Astrocyte of the spinal cord (primary cell): ENCODE measurements around the gene EHF.

Experiments
- DNase-seq: peaks from one replicate; pipeline ENCODE4 v3.0.0; 2011; ENCODE audit warnings: low read depth, low spot score
- H3K4me3 ChIP-seq: 2 replicates; pipeline ENCODE4 v1.5.1; 2011; ENCODE audit warnings: low read depth, mild to moderate bottlenecking, low read length, moderate library complexity
- in situ Hi-C: cut with HindIII; loops from 2 replicates; pipeline ENCODE4 v1.10.0; 2017; ENCODE audit warnings: low sequenced_read_pairs
- TF ChIP-seq, protein P1 (sequence below): IDR thresholded peaks from 2 replicates; pipeline ENCODE4 v1.5.1; 2012; ENCODE audit warnings: low read depth, mild to moderate bottlenecking, low read length, inconsistent platforms

The EHF gene

DNA sequence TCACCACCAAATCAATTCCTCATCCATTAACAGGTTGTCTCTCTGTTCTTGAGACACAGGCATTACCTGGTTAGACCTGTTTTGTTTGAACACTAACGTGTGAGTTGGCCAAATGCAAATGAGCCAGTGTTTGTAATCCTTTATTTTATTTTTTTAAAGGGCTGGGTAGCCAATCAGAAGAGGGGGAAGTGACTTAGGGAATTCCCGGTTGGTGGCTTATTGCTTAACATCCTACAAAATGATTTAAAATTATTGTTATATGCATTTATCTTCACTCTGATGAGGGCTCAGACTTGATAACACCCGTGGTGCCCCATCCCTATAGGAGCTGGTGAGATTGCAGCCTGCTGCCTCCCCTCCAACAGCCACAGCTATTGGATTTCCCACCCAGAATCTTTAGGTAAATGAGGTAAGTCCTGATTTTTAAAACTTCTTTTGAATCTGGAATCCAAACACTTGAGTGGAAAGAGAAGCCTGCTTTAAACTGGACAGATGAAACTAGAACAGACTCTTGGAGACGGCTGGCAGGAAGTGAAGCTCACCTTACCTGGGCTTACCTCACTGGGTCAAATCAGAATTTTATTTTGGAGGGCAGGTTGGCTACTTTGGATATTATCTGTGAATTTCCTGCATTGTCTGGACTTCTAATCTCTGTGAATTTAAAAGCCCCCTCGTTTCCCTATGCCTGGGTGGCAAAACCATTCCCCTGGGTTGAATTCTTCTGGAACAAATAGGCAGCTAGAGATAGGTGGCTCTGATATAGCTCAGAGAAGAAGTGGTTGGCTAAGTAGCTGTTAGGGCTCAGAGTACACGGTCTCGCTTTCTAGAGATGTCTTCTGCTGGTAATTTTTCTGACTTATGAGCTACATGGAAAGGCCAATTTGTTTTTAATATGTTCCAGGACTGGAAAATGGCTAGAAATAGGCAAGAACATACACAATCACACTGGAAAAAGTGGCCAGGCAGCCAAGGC lies at the start of gene EHF:
EHF (plus strand) TSS at position 274 of the 973 bp plus-strand sequence. CDS start 21,538 bp downstream, outside the sequence.
- TF ChIP-seq, protein P1, sequence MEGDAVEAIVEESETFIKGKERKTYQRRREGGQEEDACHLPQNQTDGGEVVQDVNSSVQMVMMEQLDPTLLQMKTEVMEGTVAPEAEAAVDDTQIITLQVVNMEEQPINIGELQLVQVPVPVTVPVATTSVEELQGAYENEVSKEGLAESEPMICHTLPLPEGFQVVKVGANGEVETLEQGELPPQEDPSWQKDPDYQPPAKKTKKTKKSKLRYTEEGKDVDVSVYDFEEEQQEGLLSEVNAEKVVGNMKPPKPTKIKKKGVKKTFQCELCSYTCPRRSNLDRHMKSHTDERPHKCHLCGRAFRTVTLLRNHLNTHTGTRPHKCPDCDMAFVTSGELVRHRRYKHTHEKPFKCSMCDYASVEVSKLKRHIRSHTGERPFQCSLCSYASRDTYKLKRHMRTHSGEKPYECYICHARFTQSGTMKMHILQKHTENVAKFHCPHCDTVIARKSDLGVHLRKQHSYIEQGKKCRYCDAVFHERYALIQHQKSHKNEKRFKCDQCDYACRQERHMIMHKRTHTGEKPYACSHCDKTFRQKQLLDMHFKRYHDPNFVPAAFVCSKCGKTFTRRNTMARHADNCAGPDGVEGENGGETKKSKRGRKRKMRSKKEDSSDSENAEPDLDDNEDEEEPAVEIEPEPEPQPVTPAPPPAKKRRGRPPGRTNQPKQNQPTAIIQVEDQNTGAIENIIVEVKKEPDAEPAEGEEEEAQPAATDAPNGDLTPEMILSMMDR, result no peak
- H3K4me3 ChIP-seq, result no peak within 1 kb of the TSS
- in situ Hi-C loops, result no loop called here
- DNase-seq, result no peak

DNA sequence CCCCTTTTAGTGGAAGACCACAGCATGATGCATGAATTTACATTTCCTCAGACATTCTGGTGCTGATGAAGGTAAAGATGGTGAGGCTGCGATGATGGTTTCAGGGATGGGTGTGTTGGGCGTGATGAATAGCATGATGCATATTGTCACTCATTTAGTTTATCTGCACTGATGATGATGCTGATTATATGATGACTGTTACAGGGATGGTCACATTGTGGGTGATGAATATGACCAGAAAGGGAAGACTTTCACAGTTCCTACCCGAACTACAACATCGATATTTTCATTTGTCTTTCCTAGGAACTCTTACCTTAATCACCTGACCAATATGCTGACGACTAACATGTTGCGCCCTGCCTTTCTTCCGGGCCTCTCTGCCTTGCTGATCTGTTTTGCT lies 47.4 kb upstream of the EHF start:
- no peak overlapping the region for H3K4me3 ChIP-seq
- in situ Hi-C loops, result no loop called here
- TF ChIP-seq, protein P1, result no peak
- no peak for DNase-seq

DNA sequence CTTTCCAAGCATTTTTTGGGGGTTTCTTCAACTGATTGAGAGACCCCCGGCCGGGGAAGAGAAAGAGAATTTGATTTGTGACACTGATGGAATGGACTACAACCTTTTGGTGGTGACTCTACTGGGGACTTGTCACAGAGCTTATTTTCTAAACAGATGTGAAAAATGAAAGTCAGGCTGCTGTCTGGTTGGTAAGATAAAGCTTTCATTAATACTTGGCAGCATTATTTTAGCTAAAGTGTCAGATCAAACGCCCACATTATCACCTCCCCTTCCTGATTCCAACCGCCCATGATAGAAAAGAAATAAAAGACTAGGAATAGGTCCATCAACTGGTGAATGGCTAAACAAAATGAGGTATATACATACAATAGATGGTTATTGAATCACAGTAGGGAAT lies 45.6 kb upstream of the EHF start:
- TF ChIP-seq, protein P1, result no peak
- no peak for DNase-seq
- in situ Hi-C loops, result no loop called here

DNA sequence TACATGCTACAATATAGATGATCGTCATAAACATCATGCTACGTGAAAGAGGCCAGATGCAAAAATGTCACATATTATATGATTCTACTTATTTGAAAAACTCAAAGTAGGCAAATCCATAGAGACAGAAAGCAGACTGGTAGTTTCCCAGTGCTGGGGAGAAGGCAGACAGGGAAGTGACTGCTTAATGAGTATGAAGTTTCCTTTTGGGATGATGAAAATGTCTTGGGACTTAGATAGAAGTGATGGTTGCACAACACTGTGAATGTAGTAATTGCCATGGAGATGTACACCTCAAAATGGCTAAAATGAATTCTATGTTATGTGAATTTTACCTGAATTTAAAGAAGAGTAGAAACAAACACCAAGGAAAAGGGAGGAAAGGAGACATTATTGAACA lies 45.2 kb upstream of the EHF start:
- TF ChIP-seq, protein P1, result no peak
- no peak for DNase-seq
- in situ Hi-C loops, result no loop called here
- no peak overlapping the region for H3K4me3 ChIP-seq

More for the DNA sequence above, 45.6 kb upstream of the EHF start:
- H3K4me3 ChIP-seq, result no peak overlapping the region

DNA sequence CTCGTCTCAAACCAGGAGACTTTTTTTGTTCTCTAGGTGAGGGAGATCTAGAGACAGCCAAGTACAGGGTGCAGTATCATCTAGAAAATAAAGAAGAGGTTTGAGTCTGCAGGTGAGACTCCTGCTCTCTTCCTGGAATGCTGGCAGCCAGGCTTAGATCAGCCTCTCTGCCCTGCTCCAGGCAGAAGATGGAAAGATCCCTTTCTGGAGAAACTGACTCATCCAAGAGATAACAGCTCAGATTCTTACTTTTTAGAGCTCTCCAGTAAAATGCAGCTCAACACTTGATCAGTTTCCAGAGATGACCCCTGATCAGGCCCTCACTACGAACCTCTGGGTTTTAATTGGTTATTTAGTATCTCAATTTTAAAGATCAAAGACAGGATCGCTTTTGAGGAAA lies 44.6 kb upstream of the EHF start:
- TF ChIP-seq, protein P1, result no peak
- in situ Hi-C loops, result no loop called here

DNA sequence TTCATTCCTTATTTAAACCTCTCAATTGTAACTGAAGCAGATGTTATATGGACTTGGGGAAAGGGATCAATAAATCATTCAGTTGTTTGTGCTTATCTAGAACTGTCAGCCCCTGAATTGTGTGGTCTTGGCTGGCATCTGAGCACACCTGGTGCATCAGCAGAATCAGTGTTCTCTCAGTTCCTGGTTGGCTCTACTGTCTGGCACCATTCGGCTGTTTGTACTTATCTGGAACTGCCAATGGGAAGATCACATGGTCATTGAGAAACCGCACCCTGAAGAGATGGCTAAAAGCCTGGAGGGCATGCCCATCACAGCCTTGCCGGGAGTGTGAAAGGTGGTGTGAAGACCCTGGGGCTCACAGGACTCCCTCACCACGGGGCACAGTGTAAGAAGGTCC lies 37.1 kb upstream of the EHF start:
- TF ChIP-seq, protein P1, result no peak
- in situ Hi-C loops, result no loop called here
- no peak overlapping the region for H3K4me3 ChIP-seq
- DNase-seq, result no peak

More for the DNA sequence above, 44.6 kb upstream of the EHF start:
- no peak for DNase-seq
- H3K4me3 ChIP-seq, result no peak overlapping the region
